Measurements from ENCODE around the gene GSTM3.
"Not testable (repeated sequence)": the region's sequence is repeated elsewhere in the genome, so short reads cannot be mapped to it uniquely, and the experiment has no call there.

The GSTM3 gene

DNA sequence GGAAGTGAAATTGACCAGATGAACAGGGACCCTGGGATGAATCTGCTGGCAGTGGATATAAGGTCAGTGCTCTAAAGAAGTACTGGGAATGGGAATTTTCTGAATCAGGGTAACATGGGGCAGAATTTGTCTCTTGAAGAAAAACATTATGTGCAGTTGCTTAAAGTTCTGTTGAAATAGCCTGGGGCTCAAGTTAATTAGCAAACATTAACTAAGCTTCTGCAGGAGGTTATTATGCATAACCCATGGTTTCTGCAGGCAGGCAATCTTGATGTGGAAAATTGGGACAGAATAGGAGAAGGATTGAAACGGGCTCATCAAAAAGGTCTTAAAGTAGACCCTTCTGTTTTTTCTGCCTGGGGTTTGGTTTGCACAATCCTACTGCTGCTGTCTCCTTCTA is 14.8 kb downstream of the GSTM3 start:
- no peak for DNase-seq

DNA sequence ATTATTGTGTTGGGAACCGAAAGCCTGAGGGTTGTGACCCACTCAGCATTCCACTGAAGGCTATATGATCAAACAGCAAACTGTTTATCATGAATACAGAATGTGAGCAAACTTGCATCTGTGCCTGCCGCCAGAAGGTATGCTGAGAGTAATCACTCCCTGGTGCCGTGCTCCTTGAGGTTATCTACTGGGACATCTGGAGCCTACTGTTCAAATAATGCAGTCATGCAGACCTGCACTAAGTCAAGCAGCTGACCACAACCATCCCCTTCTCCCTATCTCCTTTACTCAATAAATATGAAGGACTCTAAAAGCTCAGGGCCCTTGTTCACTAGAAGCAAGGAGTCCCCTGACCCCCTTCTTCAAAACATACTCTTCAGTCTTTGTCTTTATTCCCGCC is 15.3 kb downstream of the GSTM3 start:
- no peak for DNase-seq

DNA sequence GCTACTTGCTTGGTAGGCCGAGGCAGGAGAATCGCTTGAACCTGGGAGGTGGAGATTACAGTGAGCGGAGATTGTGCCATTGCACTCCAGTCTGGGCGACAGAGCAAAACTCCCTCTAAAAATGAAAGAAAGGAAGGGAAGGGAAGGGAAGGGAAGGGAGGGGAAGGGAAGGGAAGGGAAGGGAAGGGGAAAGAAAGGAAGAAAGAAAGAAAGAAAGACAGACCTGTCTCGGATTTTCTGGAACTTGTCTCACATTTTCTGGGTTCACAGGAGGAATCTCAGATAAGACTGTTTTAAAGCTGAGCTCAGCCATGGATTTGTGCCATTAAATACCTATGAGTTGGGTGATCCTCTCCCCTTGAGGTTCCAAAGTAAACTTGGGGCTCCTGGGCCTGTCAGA is 15.9 kb downstream of the GSTM3 start:
- no peak for DNase-seq

DNA sequence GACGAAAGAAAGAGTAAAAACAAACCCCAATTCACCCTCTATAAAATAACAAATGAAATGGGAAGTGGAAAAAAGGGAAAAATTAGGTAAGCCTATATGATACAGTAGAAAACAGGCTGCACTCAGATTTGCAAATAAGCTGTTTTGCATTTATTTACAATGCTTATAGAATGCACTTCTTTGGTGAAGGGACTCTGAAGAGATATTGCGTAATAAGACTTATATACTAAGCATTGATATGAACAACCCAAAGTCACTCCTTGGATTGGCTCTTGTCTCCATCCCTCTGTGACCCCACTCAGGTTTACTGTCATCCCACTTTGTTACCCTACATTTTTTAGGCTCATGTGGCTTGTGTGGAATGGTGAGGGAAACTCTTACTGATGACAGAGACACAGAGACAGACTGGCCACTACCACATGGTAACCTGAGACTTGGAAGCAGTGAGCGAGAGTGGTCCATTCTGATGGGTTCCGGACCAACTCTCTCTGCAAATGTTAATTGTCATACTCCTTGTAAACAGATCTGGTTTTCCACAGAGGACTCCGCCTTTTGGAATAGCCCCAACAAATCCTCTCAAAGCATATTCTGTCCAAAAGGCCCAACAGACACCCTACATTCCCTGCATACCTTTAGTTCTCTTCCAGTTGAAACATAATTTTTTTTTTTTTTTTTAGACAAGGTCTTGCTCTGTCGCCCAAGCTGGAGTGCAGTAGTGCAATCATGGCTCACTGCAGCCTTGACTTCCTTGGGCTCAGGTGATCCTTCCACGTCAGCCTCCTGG is 17.7 kb downstream of the GSTM3 start:
- no peak for DNase-seq

DNA sequence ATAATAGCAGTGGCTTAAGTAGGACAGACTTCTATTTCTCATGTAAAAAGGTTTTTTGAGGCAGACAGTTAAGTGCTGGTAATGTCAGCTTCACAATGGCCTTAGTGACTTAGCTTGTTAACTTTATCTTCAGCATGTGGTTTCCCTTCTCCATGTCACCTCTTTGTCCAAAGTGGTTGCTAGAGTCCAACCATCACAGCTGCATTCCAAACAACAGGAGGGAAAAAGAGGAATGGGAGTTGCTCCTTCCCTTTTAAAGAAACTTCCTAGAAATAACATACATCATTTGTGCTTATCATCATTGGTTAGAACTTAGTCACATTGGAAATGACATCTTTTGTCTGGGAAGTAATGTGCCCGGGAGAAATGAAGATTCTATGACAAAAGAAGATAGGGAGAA is 18.9 kb downstream of the GSTM3 start:
- no peak for DNase-seq

DNA sequence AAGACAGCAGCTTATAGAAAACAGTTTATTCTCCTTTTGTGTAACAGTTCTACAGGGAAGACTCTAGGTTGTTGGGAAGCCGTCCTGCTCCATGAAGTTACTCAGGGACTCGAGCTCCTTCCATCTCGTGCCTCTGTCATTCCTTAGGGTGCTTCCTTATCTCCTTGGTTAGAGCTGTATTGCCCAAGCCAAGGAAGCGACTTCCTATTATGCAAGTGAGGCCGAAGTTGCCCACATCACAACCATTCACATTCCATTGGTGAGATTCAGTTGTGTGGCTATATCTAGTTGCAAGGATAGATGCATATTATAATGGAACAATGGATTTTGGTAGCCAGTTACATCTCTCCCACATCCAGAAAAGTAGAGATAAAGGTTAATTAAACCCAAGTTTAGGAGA is 19.8 kb downstream of the GSTM3 start:
- no peak for DNase-seq

DNA sequence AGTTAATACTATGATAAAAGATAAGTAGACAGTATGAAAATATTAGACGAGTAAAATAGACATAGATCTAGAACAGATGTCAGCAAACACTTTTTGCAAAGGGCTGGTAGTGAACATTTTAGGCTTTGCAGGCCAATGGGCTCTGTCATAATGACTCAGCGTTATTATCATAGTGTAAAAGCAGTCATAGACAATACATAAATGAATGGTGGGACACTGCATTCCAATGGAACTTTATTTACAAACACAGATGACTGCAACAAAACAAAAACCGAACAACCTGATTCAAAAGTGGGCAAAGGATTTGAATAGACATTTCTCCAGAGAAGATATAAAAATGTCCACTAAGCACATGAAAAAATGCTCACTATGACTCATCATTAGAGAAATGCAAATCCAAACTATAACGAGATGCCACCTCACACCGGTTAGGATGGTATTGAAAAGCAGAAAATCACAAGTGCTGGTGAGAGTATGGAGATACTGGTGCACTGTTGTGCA is 21.5 kb downstream of the GSTM3 start:
- DNase-seq, result no peak

DNA sequence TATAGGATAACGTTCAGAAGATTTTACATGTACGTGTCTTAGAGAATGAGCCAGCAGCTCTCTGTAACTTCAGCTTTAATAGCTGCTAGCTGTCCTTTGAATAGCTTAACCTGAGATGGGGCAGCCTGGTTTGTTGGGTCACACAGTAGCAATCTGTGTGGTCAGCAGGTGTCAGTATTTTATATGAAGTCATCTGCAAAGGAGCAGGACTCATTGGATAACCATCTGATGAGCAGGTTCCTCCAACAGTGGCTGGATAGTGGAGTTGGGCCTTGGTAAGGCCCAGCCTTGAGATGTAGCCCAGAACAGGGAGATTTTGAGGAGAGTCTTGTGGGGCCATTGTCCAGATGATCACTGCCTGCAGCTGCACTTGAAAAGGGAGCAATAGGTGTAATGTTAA is 22.3 kb downstream of the GSTM3 start:
- no peak for DNase-seq

DNA sequence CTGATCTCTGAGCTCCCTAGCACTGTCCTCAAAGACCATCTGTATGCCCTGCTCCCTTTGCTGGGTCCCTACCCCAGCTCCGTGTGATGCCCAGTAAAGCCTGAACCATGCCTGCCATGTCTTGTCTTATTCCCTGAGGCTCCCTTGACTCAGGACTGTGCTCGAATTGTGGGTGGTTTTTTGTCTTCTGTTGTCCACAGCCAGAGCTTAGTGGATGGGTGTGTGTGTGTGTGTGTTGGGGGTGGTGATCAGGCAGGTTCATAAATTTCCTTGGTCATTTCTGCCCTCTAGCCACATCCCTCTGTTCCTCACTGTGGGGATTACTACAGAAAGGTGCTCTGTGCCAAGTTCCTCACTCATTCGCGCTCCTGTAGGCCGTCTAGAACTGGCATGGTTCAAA is 23.1 kb downstream of the GSTM3 start:
- no peak for DNase-seq

DNA sequence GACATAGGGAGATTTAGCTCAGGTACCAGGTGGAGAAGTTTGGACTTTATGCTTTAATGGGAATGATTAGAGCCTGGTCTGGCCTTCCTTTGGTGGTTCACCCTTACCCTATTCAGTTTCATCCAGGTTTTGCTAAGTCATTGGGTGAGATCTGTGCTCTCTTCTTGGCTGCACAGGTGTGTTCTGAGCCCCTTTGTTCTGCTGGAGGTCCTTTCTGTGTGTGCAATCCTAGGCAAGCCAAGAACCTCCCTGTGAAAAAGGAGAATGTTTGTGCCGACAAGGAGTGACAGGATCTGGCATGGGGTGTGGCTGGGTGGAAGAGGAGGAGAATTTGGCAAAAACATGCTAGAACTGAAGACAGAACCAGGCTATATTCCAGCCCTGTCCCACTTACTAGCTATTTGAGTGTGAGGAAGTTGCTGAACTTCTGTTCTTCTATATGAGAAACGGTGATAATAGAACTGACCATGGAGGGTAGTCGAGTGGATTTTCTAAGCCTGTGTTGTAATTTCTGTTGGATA is 24.2 kb downstream of the GSTM3 start:
- no peak for DNase-seq

DNA sequence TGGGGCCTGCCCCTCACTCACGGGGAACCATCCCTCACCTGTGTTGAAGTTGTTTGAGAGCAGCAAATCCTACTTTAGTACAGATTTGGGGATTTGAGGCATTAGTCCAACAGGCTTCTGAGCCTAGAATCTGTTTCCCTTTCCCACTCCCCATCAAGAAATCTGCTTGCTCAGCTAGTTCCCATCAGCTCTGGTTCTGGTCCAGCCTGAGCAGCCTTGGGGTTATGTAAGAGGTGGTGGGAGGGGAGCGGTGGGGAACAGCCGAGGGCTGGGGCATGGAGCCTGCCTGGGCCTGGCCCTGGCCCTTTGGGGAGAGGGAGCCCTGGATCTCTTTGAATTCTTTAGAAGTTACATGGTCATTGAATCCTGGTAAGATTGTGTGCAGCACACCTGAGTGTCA is 24.7 kb downstream of the GSTM3 start:
- DNase-seq, result no peak

DNA sequence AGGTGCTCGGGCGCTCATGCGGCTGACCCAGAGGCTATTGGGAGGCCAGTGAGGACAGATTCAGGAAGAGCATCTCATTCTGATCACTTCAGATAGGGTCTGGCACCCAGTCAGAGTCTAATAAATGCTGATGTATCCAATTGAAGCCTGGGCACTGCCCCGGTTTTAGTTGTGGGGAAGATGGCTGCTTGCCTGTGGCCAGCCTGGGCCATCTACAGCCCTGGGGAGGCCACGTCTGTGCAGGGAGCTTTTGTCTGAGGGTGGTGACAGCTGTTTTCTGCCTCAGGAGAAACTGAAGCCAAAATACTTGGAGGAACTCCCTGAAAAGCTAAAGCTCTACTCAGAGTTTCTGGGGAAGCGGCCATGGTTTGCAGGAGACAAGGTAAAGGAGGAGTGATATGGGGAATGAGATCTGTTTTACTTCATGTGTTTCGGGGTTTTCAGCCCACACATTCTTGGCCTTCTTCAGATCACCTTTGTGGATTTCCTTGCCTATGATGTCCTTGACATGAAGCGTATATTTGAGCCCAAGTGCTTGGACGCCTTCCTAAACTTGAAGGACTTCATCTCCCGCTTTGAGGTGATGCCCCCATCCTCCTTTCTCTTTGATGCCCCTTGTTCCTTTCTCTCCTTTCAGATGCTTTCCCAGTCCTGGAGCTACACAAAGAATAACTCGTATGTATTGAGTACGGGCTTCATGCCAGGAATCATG is 26.0 kb downstream of the GSTM3 start:
- no peak for DNase-seq

DNA sequence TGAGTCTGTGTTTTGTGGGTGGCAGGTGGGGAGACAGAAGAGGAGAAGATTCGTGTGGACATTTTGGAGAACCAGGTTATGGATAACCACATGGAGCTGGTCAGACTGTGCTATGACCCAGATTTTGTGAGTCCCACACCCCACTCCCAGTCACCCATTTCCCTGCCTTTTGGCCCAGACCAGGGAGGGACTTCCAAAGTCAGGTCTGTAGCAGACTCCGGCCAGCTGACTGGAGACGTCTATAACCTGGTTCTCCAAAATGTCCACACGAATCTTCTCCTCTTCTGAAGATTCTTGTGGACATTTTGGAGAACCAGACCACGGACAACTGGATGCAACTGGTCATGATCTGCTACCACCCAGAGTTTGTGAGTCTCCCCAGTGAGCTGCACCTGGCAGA is 27.2 kb downstream of the GSTM3 start:
- no peak for DNase-seq

DNA sequence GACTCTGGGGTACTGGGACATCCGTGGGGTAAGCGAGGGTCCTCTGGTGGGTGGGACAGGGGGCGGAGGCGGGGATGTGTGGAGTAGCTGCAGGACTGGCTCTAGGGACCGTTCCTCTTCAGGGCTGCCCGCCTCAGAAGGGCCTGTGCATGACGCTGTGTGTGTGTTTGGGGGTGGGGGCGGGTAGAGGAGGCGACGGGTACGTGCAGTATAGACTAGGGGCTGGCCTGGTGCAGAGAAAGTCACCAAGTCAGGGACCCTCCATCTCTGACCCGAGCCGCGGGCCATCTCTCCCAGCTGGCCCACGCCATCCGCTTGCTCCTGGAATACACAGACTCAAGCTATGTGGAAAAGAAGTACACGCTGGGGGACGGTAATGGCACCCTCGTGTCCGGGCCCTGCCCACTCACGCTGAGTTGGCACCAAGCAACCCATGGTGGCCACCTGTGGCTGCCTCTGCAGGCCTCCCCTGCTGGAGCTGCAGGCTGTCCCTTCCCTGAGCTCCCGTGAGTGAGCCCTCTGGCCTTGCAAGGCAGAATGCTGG is 28.4 kb downstream of the GSTM3 start:
- DNase-seq, result no peak

DNA sequence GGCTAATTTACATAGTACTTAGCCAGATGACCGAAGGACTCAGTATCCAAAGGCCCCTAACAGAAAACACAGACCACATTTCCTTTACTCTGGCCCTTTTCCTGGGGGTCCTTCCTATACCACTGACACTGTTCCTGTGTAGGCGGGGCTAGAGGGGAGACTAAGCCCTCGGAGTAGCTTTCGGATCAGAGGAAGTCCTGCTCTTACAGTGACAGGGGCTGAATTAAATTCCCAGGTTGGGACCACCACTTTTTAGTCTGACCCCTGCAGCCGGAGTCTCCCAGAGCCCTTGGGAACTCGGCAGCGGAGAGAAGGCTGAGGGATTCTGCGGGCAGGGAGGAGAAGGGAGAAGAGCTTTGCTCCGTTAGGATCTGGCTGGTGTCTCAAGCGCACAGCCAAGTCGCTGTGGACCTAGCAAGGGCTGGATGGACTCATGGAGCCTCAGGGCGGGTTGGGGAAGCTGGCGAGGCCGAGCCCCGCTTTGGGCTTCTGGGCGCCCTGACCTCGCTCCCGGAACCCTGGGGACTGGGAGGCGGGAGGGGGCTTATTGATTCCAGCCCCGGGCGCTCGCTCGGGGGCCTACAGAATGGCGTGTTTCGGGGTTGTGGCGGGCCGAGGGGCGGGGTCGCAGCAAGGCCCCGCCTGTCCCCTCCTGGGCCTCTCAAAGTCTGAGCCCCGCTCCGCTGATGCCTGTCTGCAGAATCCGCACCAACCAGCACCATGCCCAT is 29.1 kb downstream of the GSTM3 start, which contains the start of gene GSTM5:
Gene GSTM5, plus strand, starts transcription at position 659 of the 728 bp plus-strand sequence. Its CDS starts 62 bp downstream, at position 721.
- DNase-seq, result not testable (repeated sequence)

DNA sequence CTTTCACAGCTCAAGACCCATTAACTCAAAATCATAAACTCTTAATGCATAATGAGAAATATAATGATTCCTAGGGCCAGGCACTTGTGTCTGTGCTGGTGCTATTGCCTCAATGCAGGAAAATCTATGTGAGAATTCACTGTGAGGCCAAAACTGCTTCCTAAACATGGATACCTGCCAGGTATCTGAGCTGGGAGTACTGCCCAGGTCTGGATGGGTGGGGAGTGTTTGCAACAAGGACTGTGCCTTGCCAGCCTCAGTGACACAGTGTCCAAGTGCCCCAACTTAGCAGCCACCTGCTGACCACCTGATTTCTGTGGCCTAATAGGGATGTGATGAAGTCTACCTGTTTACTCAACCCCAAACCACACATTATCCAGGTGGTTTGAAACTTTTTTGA is 31.0 kb downstream of the GSTM3 start:
- not testable (repeated sequence) for DNase-seq

DNA sequence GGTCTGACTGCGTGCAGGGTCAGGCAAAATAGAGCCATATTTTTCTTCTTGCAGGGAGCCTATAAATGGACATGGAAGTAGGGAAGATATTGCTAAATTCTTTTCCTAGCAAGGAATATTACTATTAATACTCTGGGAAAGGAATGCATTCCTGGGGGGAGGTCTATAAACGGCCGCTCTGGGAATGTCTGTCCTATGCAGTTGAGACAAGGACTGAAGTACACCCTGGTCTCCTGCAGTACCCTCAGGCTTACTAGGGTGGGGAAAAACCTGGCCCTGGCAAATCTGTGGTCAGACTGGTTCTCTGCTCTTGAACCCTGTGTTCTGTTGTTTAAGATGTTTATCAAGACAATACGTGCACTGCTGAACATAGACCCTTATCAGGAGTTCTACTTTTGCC is 31.9 kb downstream of the GSTM3 start:
- DNase-seq, result not testable (repeated sequence)

DNA sequence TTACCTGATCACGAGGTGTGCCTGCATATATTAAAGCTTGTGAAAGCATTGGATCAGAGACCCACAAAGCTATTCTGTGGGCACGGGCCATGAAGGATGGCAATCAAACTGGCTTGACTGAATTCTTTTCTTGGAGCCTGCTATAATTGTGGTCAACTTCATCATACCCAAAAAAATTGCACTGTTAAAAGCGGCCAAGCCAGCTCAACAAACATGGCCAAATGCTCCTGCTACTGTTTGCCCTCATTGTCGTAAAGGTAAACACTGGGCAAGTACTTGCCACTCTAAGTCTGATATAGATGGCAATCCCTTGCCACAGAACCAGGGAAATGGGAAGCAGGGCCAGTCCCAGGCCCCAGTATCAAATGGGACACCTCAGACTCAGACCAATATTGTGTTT is 35.4 kb downstream of the GSTM3 start:
- DNase-seq, result no peak

DNA sequence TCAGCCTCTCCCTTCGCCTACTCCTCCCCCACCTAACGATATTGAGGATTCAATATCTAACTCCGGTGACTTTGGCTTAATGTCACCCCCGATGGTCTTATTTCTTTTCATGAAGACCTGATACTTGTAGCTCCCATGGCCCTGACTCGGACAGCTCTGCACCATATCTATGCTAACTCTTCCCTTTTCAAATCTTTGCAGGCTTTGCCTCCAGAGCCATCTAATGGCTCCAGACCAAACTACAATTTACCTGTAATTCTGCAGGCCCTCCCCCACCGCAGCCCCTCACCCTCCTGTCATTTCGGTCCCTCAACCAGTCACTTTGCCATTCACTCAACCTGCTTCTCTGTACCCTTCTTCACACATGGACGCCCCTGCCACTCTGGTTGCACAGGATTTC is 36.7 kb downstream of the GSTM3 start:
- DNase-seq, result no peak

DNA sequence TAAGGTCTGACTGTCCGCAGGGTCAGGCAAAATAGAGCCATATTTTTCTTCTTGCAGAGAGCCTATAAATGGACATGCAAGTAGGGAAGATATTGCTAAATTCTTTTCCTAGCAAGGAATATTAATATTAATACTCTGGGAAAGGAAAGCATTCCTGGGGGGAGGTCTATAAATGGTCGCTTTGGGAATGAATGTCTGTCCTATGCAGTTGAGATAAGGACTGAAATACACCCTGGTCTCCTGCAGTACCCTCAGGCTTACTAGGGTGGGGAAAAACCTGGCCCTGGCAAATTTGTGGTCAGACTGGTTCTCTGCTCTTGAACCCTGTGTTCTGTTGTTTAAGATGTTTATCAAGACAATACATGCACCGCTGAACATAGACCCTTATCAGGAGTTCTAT is 37.9 kb downstream of the GSTM3 start:
- DNase-seq, result not testable (repeated sequence)

DNA sequence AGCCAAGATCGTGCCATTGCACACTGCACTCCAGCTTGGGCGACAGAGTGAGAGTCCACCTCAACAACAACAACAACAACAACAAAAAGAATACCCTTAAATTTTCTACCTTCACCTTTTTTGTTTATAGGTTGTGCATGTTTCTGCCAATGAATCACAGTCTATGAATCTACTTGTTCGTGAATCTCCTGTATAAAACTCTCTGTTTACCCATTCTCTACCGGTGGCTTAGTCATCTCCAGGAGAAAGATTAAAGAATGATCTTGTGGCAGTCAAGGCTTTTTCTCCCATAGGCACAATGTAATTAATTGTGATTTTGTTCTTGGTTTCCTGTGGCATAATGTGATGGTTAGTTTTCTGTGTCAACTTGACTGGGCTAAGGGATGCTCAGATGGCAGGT is 43.0 kb downstream of the GSTM3 start:
- not testable (repeated sequence) for DNase-seq

DNA sequence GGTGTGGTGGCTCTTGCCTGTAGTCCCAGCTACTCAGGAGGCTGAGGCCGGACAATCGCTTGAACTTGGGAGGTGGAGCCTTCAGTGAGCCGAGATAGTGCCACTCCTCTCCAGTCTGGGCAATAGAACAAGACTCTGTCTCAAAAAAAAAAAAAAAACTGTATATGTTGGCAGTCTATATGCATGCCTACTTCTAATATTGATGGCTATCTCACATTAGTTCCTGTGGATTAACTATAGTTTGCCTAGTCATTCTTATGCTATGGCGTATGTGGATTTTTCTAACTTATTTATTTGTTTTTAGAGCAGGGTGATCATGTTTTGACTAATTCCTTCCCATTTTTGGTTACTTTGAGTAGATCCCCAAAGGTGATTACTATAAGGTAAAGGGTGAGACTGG is 43.8 kb downstream of the GSTM3 start:
- DNase-seq, result no peak

DNA sequence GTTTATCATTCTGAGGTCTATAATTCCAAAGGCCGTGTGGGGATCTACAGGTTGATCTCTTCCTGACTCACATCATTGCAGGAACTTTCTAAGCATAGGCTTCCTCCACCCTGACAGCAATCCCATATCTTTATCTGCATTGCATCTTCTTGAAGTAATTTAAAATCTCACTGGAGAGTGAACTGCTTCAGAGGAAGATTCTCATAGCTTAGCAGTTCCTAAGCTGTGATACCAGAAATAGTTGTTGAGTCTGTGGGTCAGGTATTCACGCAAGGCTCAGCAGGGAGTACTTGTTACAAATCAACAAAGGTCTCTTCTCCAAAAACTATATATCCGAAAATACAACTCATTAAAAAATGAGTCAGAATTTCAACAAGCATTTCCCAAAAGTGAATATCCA is 45.7 kb downstream of the GSTM3 start:
- not testable (repeated sequence) for DNase-seq

Measured in NCI-H2081 treated with DMSO at 0.1 percent for 48 hours (cell line).